SK-N-SH (cell line): Measurements from ENCODE around the gene TCEA3. TPM values are rescaled to one million over a fixed set of nuclear protein-coding genes. Genes with fewer than 3 reads are reported as not detected.

Experiments used
- CTCF ChIA-PET: fragments of 300-600, 350-600 bp; formaldehyde crosslinking; extraction: SDS; loops from one replicate; lab custom pipeline; 2021; lab: Yijun Ruan, JAX
- POLR2A ChIA-PET: fragments of 350-600 bp; sonication (Branson Sonifier 250); formaldehyde crosslinking; extraction: SDS; loops from one replicate; lab custom pipeline; 2020; ENCODE audit warnings: antibody characterized with exemption, inconsistent platforms; lab: Yijun Ruan, JAX
- DNase-seq: peaks from one replicate; pipeline ENCODE4 v3.0.0; 2012
- H2AFZ ChIP-seq: fragments of 200-600 bp; sonication (generic); 2 replicates; pipeline ENCODE4 v1.8.1; 2016; ENCODE audit warnings: antibody characterized with exemption, mild to moderate bottlenecking, low read depth
- H3F3A ChIP-seq: fragments of 200-600 bp; sonication (generic); replicated peaks from 2 replicates; pipeline ENCODE3; 2016; ENCODE audit warnings: antibody characterized with exemption, mild to moderate bottlenecking; ENCODE audit not compliant: insufficient read depth
- H3K27ac ChIP-seq, 2 experiments: fragments of 200-500 bp in 1 of 2; fragments of 200-600 bp in 1 of 2; sonication (Bioruptor generic) in 1 of 2; sonication (generic), shearing (Covaris generic) in 1 of 2; 2 replicates each; pipeline versions ENCODE4 v1.5.1 to v1.6.1; 2014 to 2016; ENCODE audit warnings: low read depth in 2 of 2, inconsistent platforms in 1 of 2, low read length in 1 of 2, mild to moderate bottlenecking in 1 of 2, mixed read lengths in 1 of 2
- H3K27me3 ChIP-seq: fragments of 200-600 bp; sonication (generic), shearing (Covaris generic); 2 replicates; pipeline ENCODE4 v1.6.1; 2016; ENCODE audit warnings: mixed run types; ENCODE audit not compliant: insufficient read depth
- H3K36me3 ChIP-seq, 2 experiments: fragments of 200-500 bp in 1 of 2; fragments of 200-600 bp in 1 of 2; sonication (Bioruptor generic) in 1 of 2; sonication (generic) in 1 of 2; replicated peaks in 1 of 2; 2 replicates each; pipeline versions ENCODE3 to v1.5.1; 2014 to 2016; ENCODE audit warnings: low read length in 1 of 2, mild to moderate bottlenecking in 1 of 2; ENCODE audit not compliant: insufficient read depth in 2 of 2, control insufficient read depth in 1 of 2
- H3K4me1 ChIP-seq, 2 experiments: fragments of 200-500 bp in 1 of 2; fragments of 200-600 bp in 1 of 2; sonication (Bioruptor generic) in 1 of 2; sonication (generic), shearing (Covaris generic) in 1 of 2; 2 replicates each; pipeline versions ENCODE4 v1.5.1 to v1.6.1; 2014 to 2016; ENCODE audit warnings: low read depth in 1 of 2, low read length in 1 of 2, mixed run types in 1 of 2; ENCODE audit not compliant: insufficient read depth in 2 of 2, control insufficient read depth in 1 of 2
- H3K4me2 ChIP-seq: fragments of 200-600 bp; sonication (generic), shearing (Covaris generic); 2 replicates; pipeline ENCODE4 v1.6.1; 2017; ENCODE audit warnings: mixed run types
- H3K4me3 ChIP-seq, 2 experiments: fragments of 200-500 bp in 1 of 2; fragments of 200-600 bp in 1 of 2; sonication (Bioruptor generic) in 1 of 2; sonication (generic), shearing (Covaris generic) in 1 of 2; 2 replicates each; pipeline versions ENCODE4 v1.5.1 to v1.8.1; 2014 to 2016; ENCODE audit warnings: low read depth in 2 of 2, inconsistent platforms in 1 of 2, low read length in 1 of 2, mild to moderate bottlenecking in 1 of 2, mixed read lengths in 1 of 2, moderate library complexity in 1 of 2
- H3K79me2 ChIP-seq: fragments of 200-600 bp; sonication (generic); 2 replicates; pipeline ENCODE4 v1.8.1; 2017; ENCODE audit warnings: mild to moderate bottlenecking; ENCODE audit not compliant: insufficient read depth
- H3K9ac ChIP-seq: fragments of 200-600 bp; sonication (generic); 2 replicates; pipeline ENCODE4 v1.6.1; 2017; ENCODE audit warnings: mixed run types
- H3K9me2 ChIP-seq: fragments of 200-600 bp; sonication (generic); 2 replicates; pipeline ENCODE4 v1.6.1; 2017; ENCODE audit warnings: mixed run types
- H3K9me3 ChIP-seq: fragments of 200-600 bp; sonication (generic); 2 replicates; pipeline ENCODE4 v1.6.1; 2017; ENCODE audit warnings: mixed run types, mild to moderate bottlenecking, moderate library complexity
- H4K20me1 ChIP-seq: fragments of 200-600 bp; sonication (generic); 2 replicates; pipeline ENCODE4 v1.6.1; 2017; ENCODE audit warnings: mild to moderate bottlenecking, mixed run types; ENCODE audit not compliant: insufficient read depth
- CTCF ChIP-seq: fragments of 200-600 bp; sonication (generic); IDR thresholded peaks from 2 replicates; pipeline ENCODE4 v1.6.1; 2017; ENCODE audit warnings: antibody characterized with exemption, mild to moderate bottlenecking, moderate library complexity
- ELF1 ChIP-seq: IDR thresholded peaks from 2 replicates; pipeline ENCODE4 v1.4.0; 2012
- EZH2phosphoT487 ChIP-seq: fragments of 200-600 bp; sonication (generic); IDR thresholded peaks from 2 replicates; pipeline ENCODE4 v1.6.1; 2017; ENCODE audit warnings: low read depth, mixed run types, mild to moderate bottlenecking, antibody characterized with exemption, moderate library complexity, borderline replicate concordance
- FOSL2 ChIP-seq: IDR thresholded peaks from 2 replicates; pipeline ENCODE4 v1.4.0; 2012; ENCODE audit warnings: low read depth, mild to moderate bottlenecking, moderate library complexity, borderline replicate concordance
- FOXJ3 ChIP-seq: sonication (generic); formaldehyde crosslinking; IDR thresholded peaks from 2 replicates; pipeline ENCODE4 v1.5.1; 2020; ENCODE audit warnings: mild to moderate bottlenecking, missing genetic modification reagents
- GATA2 ChIP-seq: sonication (generic); formaldehyde crosslinking; IDR thresholded peaks from 2 replicates; pipeline ENCODE4 v1.5.0; 2020; ENCODE audit warnings: mild to moderate bottlenecking, missing genetic modification reagents
- JUND ChIP-seq: IDR thresholded peaks from 2 replicates; pipeline ENCODE4 v1.4.0; 2012
- MAX ChIP-seq: IDR thresholded peaks from 2 replicates; pipeline ENCODE4 v1.4.0; 2012; ENCODE audit warnings: low read depth
- NFIC ChIP-seq: IDR thresholded peaks from 2 replicates; pipeline ENCODE4 v1.4.0; 2012; ENCODE audit warnings: borderline replicate concordance
- NRF1 ChIP-seq: IDR thresholded peaks from 2 replicates; pipeline ENCODE4 v1.6.1; 2012; ENCODE audit warnings: low read depth, mild to moderate bottlenecking, low read length
- PBX3 ChIP-seq: IDR thresholded peaks from 2 replicates; pipeline ENCODE4; 2012
- POLR2AphosphoS5 ChIP-seq: IDR thresholded peaks from 2 replicates; pipeline ENCODE4 v1.6.1; 2012; ENCODE audit warnings: low read depth, low read length
- REST ChIP-seq: IDR thresholded peaks from 2 replicates; pipeline ENCODE4 v1.6.1; 2012; ENCODE audit warnings: mild to moderate bottlenecking, low read depth, low read length, moderate library complexity
- RXRA ChIP-seq: IDR thresholded peaks from 2 replicates; pipeline ENCODE4 v1.4.0; 2012; ENCODE audit warnings: low read depth, mild to moderate bottlenecking, borderline replicate concordance
- SMC3 ChIP-seq: IDR thresholded peaks from 2 replicates; pipeline ENCODE4 v1.6.1; 2012; ENCODE audit warnings: low read depth, low read length, improper control_type of control experiment
- TAF1 ChIP-seq: IDR thresholded peaks from 2 replicates; pipeline ENCODE4 v1.6.1; 2012; ENCODE audit warnings: low read depth, mild to moderate bottlenecking, low read length, moderate library complexity, borderline replicate concordance
- TCF12 ChIP-seq: IDR thresholded peaks from 2 replicates; pipeline ENCODE4 v1.4.0; 2012
- USF2 ChIP-seq: fragments of 150-350 bp; IDR thresholded peaks from 2 replicates; pipeline ENCODE4 v1.6.1; 2017; ENCODE audit warnings: antibody characterized with exemption, low read length, low read depth, borderline replicate concordance
- YY1 ChIP-seq: IDR thresholded peaks from 2 replicates; pipeline ENCODE4 v1.4.0; 2012; ENCODE audit warnings: low read depth, mild to moderate bottlenecking
- ZBTB33 ChIP-seq: IDR thresholded peaks from 2 replicates; pipeline ENCODE4 v1.4.0; 2012; ENCODE audit warnings: low read depth, borderline replicate concordance
- WGBS: methylation state at CpG from one replicate; pipeline ENCODE4 v1.1.6; 2017; ENCODE audit warnings: low lambda C conversion rate; 5-methylcytosine and 5-hydroxymethylcytosine counted together
- polyA plus RNA-seq, 3 experiments: library from polyadenylated mRNA; depleted of rRNA; stranded (reverse); fragments of >200 nt; gene quantifications; 2 replicates each; pipeline ENCODE4 v1.2.3, GENCODE V29; 2012

TCEA3 gene
- polyA plus RNA-seq, 1 of the 3 experiments (the other 2 are of a cell fraction) = 1.1 TPM

GRCh38 chr1:23453455-23454000, 29.0 kb upstream of the TCEA3 start (continued):
- no peak for TF ChIP-seq REST
- no peak for TF ChIP-seq PBX3
- no peak for TF ChIP-seq ELF1
- no peak for TF ChIP-seq MAX
- TF ChIP-seq FOXJ3 (CRISPR knock-in tag) = no peak
- no peak for TF ChIP-seq EZH2phosphoT487
- no peak for TF ChIP-seq FOSL2
- TF ChIP-seq NFIC = no peak
- TF ChIP-seq YY1 = no peak
- TF ChIP-seq NRF1 = no peak
- no peak for TF ChIP-seq JUND
- TF ChIP-seq, all 33 proteins: peak for 0

- WGBS = 59% methylated on average over 4 of the region's 5 CpGs
- TF ChIP-seq SMC3 (no peak), USF2 (no peak), TAF1 (no peak), PBX3 (no peak), NRF1 (no peak), GATA2 (CRISPR knock-in tag) (peak; percentile 64), ZBTB33 (no peak), RXRA (no peak), CTCF (no peak), TCF12 (peak; percentile 14; the same call in 1 of the 2 replicates), MAX (0 out of 2 replicates have a peak, but pooled peaks have one; percentile 16), POLR2AphosphoS5 (no peak)
These were observed 27.5 kb upstream of the TCEA3 start for GRCh38 chr1:23452011-23452411.

More at GRCh38 chr1:23452011-23452411, 27.5 kb upstream of the TCEA3 start:
- Histone ChIP-seq H4K20me1 (no peaks in the 10 kb centered on the region), H3K9me3 (no peaks in the 10 kb centered on the region), H3K4me1 (peaks cover 0 to 18% of the 10 kb centered on the region in 2 experiments; a peak in 1 of 4 replicates), H3K27ac (no peak overlapping the region; a peak in 1 of 4 replicates), H3K9me2 (no peaks in the 10 kb centered on the region), H3K27me3 (no peaks in the 10 kb centered on the region), H3K4me2 (no peak overlapping the region), H3K36me3 (peaks cover 3 to 24% of the 10 kb centered on the region in 2 experiments), H3F3A (peaks cover 5% of the 10 kb centered on the region), H3K4me3 (no peak overlapping the region), H3K9ac (no peak overlapping the region), H3K79me2 (no peaks in the 10 kb centered on the region), H2AFZ (no peak overlapping the region)
- POLR2A ChIA-PET = interaction anchor here (0.9 kb wide), 1 partner anchor 16 kb away, joined by 3 read pairs; no protein-coding TSS in a partner anchor
- CTCF ChIA-PET = interaction anchor here (0.8 to 1.8 kb wide), 5 partner anchors 9 to 48 kb away, joined by 3 to 6 read pairs (median 3); no protein-coding TSS in a partner anchor
- DNase-seq = peak; percentile 54
